Adrenal gland (tissue), 12 donors: ENCODE results near the gene ANKRD11. TPM values are rescaled to one million over a fixed set of nuclear protein-coding genes. Genes with fewer than 3 reads are reported as not detected.

Source experiments
- DNase-seq, 7 donors: peaks; one replicate each; pipeline ENCODE4 v3.0.0-alpha.2; 2019 to 2020
- H3K27ac ChIP-seq, 5 donors: fragments of 200-600 bp; sonication (generic) in 4 of 5; 1 replicate in 3 of 5; 2 replicates in 2 of 5; pipeline versions ENCODE4 v1.5.1 to v1.8.0; 2016 to 2020; ENCODE audit warnings: mild to moderate bottlenecking in 1 of 5
- H3K27me3 ChIP-seq: fragments of 200-600 bp; 2 replicates; pipeline ENCODE4 v1.8.0; 2021
- H3K36me3 ChIP-seq, 2 donors: fragments of 200-600 bp; replicated peaks in 1 of 2; 1 replicate in 1 of 2; 2 replicates in 1 of 2; pipeline versions ENCODE4 v1.5.1 to v1.8.0; 2018 to 2022
- H3K4me1 ChIP-seq, 2 donors: fragments of 200-600 bp; replicated peaks in 1 of 2; 1 replicate in 1 of 2; 2 replicates in 1 of 2; pipeline versions ENCODE4 v1.5.1 to v1.8.0; 2018 to 2021
- H3K4me3 ChIP-seq, 4 donors: fragments of 200-600 bp; sonication (generic) in 3 of 4; one replicate each; pipeline ENCODE4 v1.5.1; 2016 to 2018
- H3K9me3 ChIP-seq, 3 donors: fragments of 200-600 bp; sonication (generic) in 1 of 3; replicated peaks in 1 of 3; 1 replicate in 2 of 3; 2 replicates in 1 of 3; pipeline versions ENCODE4 v1.5.1 to v1.8.0; 2016 to 2021
- POLR2A ChIP-seq, 2 donors: fragments of 450-650 bp; IDR thresholded peaks; one replicate each; pipeline ENCODE4 v1.6.1; 2017; ENCODE audit warnings: antibody characterized with exemption in 2 of 2, mild to moderate bottlenecking in 2 of 2, moderate library complexity in 1 of 2
- WGBS, 4 donors: extraction: QIAGEN DNeasy Blood & Tissue Kit in 2 of 4; methylation state at CpG; one replicate each; pipeline versions ENCODE4 v1.1.5 to v1.1.7; 2013 to 2017; 5-methylcytosine and 5-hydroxymethylcytosine counted together
- intact Hi-C, 2 donors: fragments of 100-400 bp; cut with DNase I; formaldehyde crosslinking; loops; one replicate each; pipeline versions ENCODE4 v1.14.1 to v1.15.0; 2022 to 2023
- polyA plus RNA-seq, 3 donors: library from polyadenylated mRNA; stranded (reverse); fragments of 200-250 nt in 2 of 3; fragments of 350-450 nt in 1 of 3; fragmentation: Illumina TruSeq in 1 of 3; extraction: RNeasy Lipid Tissue Mini Kit (QIAGEN cat#74804) in 1 of 3; gene quantifications; one replicate each; pipeline ENCODE4 v1.2.3, GENCODE V29; 2013 to 2014
- total RNA-seq, 9 donors: library from RNA; depleted of rRNA in 4 of 9; stranded (reverse); fragments of >200 nt in 4 of 9; fragments of 120-200 nt in 1 of 9; fragmentation: NEBNext Ultra II Directional in 1 of 9; extraction: Animal tissue kit (Norgen Biotek cat#: 25700) in 1 of 9; gene quantifications; one replicate each; pipeline versions ENCODE4 v1.1.0 to v1.2.4, GENCODE V29; 2013 to 2023
- TF ChIP-seq, protein P1 (sequence below), 6 experiments: fragments of 450-650 bp in 4 of 6; fragments of 200-600 bp in 2 of 6; sonication (generic) in 1 of 6; IDR thresholded peaks; 1 replicate in 5 of 6; 2 replicates in 1 of 6; pipeline versions ENCODE4 v1.5.1 to v1.8.0; 2016 to 2021; ENCODE audit warnings: antibody characterized with exemption in 6 of 6, mild to moderate bottlenecking in 2 of 6, moderate library complexity in 1 of 6
- donor health status: healthy with polysubstance abuse.
- donor health status: Bipolar disorder and iron deficiency.
- donor health status: DM: yes; HTN: yes; CAD: no.
- donor health status: DM: no; HTN: no; CAD: no.
- donor health status: DM: no; HTN: no; CAD: no.
- donor health status: DM: yes; HTN: yes; CAD: no.

The ANKRD11 gene
- total and polyA plus RNA-seq, 12 donors = 29.7 to 127 (median 80.1) TPM

DNA sequence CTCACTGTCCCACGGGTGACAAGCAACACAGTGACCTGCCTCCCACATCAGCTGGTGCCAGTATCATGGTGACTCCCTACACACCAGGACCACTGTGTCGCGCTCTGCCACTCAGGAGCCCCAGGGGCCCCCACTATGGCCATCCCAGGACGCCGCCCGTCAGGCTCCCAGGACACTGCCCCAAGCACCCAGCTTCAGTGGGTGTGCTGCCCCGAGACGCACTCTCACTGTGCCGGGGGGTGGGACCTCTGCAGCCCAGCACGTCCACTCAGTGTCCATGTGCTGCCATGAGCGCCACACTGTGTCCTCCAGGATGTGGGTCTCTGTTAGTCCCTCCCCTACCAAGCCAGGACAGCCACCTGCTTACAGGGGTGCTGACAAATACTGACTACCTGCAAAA, 152.4 kb downstream of the ANKRD11 start:
- H3K4me1 ChIP-seq = peaks cover 10 to 52% of the 10 kb centered on the region in 2 donors
- DNase-seq = peak in 1 of 7 donors; percentile 17
- H3K27ac ChIP-seq = no peak overlapping the region
- 91 to 98% (median 94%) methylated on average over 8 to 11 of the region's 11 CpGs for WGBS, 4 donors
- H3K36me3 ChIP-seq = no peaks in the 10 kb centered on the region
- no peak overlapping the region for H3K4me3 ChIP-seq
- H3K27me3 ChIP-seq = no peaks in the 10 kb centered on the region
- TF ChIP-seq, protein P1, sequence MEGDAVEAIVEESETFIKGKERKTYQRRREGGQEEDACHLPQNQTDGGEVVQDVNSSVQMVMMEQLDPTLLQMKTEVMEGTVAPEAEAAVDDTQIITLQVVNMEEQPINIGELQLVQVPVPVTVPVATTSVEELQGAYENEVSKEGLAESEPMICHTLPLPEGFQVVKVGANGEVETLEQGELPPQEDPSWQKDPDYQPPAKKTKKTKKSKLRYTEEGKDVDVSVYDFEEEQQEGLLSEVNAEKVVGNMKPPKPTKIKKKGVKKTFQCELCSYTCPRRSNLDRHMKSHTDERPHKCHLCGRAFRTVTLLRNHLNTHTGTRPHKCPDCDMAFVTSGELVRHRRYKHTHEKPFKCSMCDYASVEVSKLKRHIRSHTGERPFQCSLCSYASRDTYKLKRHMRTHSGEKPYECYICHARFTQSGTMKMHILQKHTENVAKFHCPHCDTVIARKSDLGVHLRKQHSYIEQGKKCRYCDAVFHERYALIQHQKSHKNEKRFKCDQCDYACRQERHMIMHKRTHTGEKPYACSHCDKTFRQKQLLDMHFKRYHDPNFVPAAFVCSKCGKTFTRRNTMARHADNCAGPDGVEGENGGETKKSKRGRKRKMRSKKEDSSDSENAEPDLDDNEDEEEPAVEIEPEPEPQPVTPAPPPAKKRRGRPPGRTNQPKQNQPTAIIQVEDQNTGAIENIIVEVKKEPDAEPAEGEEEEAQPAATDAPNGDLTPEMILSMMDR (IDR thresholded peaks at IDR 0.05) = no peak
- intact Hi-C loops = no loop called here
- H3K9me3 ChIP-seq = no peaks in the 10 kb centered on the region

DNA sequence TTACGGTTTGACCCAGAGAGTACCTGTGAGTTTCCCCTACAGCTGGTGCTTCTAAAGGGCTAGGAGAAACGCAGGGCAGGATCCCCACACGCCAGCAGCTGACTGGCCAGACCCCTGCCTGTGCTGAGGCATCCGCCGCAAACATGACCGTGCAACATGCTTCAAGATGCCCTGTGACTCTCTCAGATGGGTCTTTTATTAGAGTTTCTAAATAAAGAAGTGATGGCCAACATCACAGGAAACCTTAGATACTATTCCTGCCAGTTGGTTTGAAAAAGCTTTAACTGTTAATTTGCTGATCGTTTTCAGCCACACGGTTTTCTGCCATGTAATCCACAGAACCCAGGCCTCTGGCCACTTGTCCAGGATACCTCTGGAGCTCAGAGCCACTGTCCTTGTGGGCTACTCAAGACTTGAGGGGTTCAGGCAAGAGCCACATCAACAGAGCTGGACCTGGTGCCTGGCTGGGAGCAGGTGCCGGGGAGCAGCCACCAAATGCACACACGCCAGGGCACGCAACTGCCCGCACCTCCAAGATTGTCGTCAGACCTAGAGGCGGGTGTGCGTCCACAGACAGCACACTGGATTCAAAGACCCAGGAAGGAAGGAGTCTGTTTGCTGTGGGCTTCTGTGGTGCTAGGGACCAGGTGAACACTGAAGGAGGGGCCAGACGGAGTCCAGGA, 154.4 kb downstream of the ANKRD11 start:
- Histone ChIP-seq H3K4me3 (no peak overlapping the region), H3K27me3 (no peaks in the 10 kb centered on the region), H3K4me1 (peaks cover 10 to 70% of the 10 kb centered on the region in 2 donors), H3K27ac (peak overlapping the region in 1 of 5 donors; percentile 4), H3K9me3 (no peaks in the 10 kb centered on the region), H3K36me3 (no peaks in the 10 kb centered on the region)
- TF ChIP-seq POLR2A (IDR thresholded peaks at IDR 0.05) = no peak
- TF ChIP-seq, protein P1 (IDR thresholded peaks at IDR 0.05) = no peak
- 71 to 78% (median 77%) methylated on average over 10 to 16 of the region's 16 CpGs for WGBS, 4 donors
- intact Hi-C loops = no loop called here
- DNase-seq = peak in 1 of 7 donors; percentile 16

DNA sequence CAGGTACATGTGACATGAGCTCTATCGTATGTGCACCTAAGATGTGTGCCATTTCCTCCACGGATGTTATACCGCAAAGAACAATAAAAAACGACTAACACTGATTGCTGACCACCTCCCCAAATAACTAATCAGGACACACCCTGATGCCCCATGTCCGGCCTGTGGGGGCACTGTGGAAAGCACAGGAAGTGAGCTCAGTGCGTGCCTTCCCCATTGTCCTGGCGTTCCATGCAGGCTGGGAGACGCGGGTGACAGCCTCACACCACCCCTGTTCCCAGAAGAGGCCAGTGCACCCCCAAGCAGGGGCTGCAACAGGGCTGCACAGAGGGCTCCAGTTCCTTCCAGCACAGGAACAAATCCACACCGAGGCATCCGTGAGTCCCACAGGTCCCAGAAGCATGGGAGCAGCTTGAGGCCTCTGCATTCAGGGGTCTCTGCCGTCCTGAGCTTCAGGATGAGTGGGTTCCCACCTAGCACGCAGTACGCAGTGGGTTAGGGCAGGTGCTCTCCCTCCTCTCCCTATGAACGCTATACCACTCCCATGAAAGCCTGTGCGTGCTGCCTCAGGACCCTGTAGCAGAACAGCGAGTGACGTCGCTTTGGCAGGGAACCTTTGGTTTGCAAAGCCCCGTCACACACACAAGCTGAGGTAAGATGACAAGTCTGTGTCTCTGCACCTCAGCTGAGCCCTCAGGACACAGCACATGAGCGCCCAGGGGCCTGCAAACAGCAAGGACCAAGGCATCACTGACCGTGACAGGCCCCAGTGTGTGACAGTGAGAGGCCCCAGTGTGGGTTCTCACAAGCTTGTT, 155.2 kb downstream of the ANKRD11 start:
- H3K4me1 ChIP-seq = peaks cover 10 to 68% of the 10 kb centered on the region in 2 donors
- intact Hi-C loops = loop anchor here in 1 of 2 donors (5.0 kb wide), 1 partner anchor 172 kb away; the partner anchor contains the start of gene SPG7
- no peaks in the 10 kb centered on the region for H3K27me3 ChIP-seq
- H3K27ac ChIP-seq = peak overlapping the region in 2 of 5 donors; percentile 4 to 81
- no peaks in the 10 kb centered on the region for H3K36me3 ChIP-seq
- TF ChIP-seq, protein P1 (IDR thresholded peaks at IDR 0.05) = peak in 1 of 6 experiments; percentile 10
- peak in 1 of 2 donors; percentile 12 for TF ChIP-seq POLR2A (IDR thresholded peaks at IDR 0.05)
- no peaks in the 10 kb centered on the region for H3K9me3 ChIP-seq
- no peak overlapping the region for H3K4me3 ChIP-seq
- 71 to 92% (median 72%) methylated on average over 8 to 22 of the region's 22 CpGs for whole genome bisulfite sequencing, 4 donors
- DNase-seq = peak in 2 of 7 donors; percentile 42 to 69

DNA sequence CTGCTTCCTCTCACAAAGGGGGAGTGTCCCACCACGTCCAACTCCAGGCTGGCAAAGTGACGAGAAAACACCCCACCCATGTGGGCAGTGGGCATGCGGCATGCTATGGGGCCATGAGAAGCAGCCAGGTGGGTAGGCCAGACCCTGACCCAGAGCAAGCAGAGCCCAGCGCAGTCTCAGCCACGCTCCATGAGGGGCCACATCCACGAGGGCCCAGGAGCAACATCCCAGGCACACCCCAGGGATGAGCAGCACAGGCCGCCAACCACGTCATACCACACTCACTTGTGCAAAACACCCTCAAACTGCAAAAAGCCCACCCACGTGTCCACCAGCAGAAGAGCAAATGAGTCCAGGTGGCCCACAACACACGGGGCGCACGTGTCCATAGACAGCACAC, 155.9 kb downstream of the ANKRD11 start:
- intact Hi-C loops = loop anchor here in 1 of 2 donors (5.0 kb wide), 1 partner anchor 173 kb away; the partner anchor contains the start of gene SPG7
- DNase-seq = peak in 2 of 7 donors; percentile 23 to 52
- TF ChIP-seq POLR2A (IDR thresholded peaks at IDR 0.05) = no peak
- TF ChIP-seq, protein P1 (IDR thresholded peaks at IDR 0.05) = no peak
- Histone ChIP-seq H3K4me3 (no peak overlapping the region), H3K36me3 (no peaks in the 10 kb centered on the region), H3K4me1 (peaks cover 10 to 75% of the 10 kb centered on the region in 2 donors), H3K27ac (peak overlapping the region in 4 of 5 donors; percentile 10 to 81 (median 49)), H3K27me3 (no peaks in the 10 kb centered on the region), H3K9me3 (no peaks in the 10 kb centered on the region)
- 53 to 79% (median 70%) methylated on average over 4 to 12 of the region's 12 CpGs for WGBS, 4 donors
